ENCODE measurements around the gene OR2T2. TPM values are rescaled to one million over a fixed set of nuclear protein-coding genes. Genes with fewer than 3 reads are reported as not detected.
"Not testable (repeated sequence)": the region's sequence is repeated elsewhere in the genome, so short reads cannot be mapped to it uniquely, and the experiment has no call there.

Gene OR2T2
- total RNA-seq, 3 donors from 2014 or later (not counting 1 experiment from before 2014, with no cell fraction given), result not detected

DNA sequence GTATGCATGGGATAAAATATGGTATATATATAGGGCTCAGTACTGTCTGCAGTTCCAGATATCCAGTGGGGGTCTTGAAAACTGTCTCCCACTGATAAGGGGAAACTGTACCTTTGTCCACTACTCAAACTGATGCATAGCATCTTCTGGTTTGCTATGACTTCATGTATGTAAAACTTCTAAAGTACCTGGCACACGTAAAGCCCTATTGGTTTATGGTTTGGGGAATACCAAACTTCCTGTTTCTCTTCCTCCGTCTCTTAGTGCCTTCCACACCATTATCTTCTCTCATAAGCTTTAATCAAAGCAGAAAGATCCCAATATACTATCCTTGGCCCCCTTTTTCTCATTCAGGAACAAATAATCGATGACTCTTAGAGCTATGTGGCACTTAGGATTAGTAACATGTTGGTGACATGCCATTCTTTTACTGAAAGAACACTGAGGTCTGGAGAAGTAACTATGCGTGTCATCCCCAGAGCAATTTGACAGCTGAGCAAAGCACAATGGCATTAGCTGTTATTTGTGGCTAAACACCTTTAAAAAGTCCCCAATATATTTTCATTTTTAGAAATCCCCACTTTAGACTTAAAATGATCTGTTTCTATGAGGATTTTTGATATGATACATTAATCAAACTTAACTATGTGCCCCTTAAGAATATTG is 3.1 kb downstream of the OR2T2 start:
- H3K9me3 ChIP-seq (ENCODE audit: control insufficient read depth, insufficient read depth, low read length); H3K4me1 ChIP-seq (ENCODE audit: control insufficient read depth, insufficient read depth, low read length); H3K4me3 Mint-ChIP-seq; H3K27me3 Mint-ChIP-seq (ENCODE audit: low read depth in 2 of 2); ATAC-seq; H3K27ac Mint-ChIP-seq; intact Hi-C loops (cut with micrococcal nuclease); DNase-seq; H3K36me3 ChIP-seq (ENCODE audit: control insufficient read depth, insufficient read depth, low read length); H3K27me3 ChIP-seq (ENCODE audit: control insufficient read depth, insufficient read depth, low read length); H3K4me1 Mint-ChIP-seq; H3K4me3 ChIP-seq (ENCODE audit: low read length); H3K27ac ChIP-seq (ENCODE audit: low read length); H3K36me3 Mint-ChIP-seq; H3K9me3 Mint-ChIP-seq: not testable (repeated sequence)
- WGBS (ENCODE audit: insufficient coverage), result no CpG with 5 or more reads among the region's 4 CpGs

DNA sequence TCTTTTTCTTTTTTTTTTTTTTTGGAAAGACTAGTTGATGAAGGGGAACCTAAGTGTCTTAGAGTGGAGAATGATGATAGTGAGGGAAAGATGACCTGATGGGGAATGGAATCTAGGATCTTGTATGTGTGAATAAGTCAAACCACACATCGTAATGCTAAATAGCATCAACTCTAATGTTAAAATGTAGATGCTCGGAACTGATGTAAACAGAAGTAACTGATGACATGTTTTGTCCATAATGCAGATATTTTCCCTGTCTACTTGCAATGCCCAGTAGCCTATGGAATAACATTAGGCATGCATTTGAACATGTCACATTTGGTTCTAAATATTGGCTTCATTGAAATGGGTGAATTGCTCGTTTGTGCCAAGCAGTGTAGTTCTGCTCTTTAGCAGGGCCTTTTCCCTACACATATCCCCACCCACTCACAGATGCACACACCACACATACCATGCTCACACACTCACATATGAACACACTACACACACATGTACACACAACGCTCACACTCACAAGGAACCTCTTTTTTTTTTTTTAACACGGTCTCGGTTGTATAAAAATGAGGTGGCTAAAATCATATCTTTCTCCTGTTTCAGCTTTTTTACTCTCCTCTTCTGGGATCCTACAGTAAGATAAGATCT is 4.5 kb downstream of the OR2T2 start:
- H3K9me3 ChIP-seq (ENCODE audit: control insufficient read depth, insufficient read depth, low read length); H3K36me3 ChIP-seq (ENCODE audit: control insufficient read depth, insufficient read depth, low read length); H3K9me3 Mint-ChIP-seq; H3K27me3 ChIP-seq (ENCODE audit: control insufficient read depth, insufficient read depth, low read length); H3K4me3 ChIP-seq (ENCODE audit: low read length); DNase-seq; H3K36me3 Mint-ChIP-seq; intact Hi-C loops (cut with micrococcal nuclease); ATAC-seq; H3K27me3 Mint-ChIP-seq (ENCODE audit: low read depth in 2 of 2); H3K4me1 ChIP-seq (ENCODE audit: control insufficient read depth, insufficient read depth, low read length); H3K27ac ChIP-seq (ENCODE audit: low read length); H3K4me1 Mint-ChIP-seq; H3K4me3 Mint-ChIP-seq; H3K27ac Mint-ChIP-seq: not testable (repeated sequence)
- WGBS (ENCODE audit: insufficient coverage), result no CpG with 5 or more reads among the region's 6 CpGs

GRCh38 chr1:248450466-248451145 is 5.2 kb downstream of the OR2T2 start:
- H3K9me3 ChIP-seq (ENCODE audit: control insufficient read depth, insufficient read depth, low read length); H3K4me3 Mint-ChIP-seq; H3K9me3 Mint-ChIP-seq; H3K27me3 ChIP-seq (ENCODE audit: control insufficient read depth, insufficient read depth, low read length); H3K27me3 Mint-ChIP-seq (ENCODE audit: low read depth in 2 of 2); intact Hi-C loops (cut with micrococcal nuclease); H3K36me3 ChIP-seq (ENCODE audit: control insufficient read depth, insufficient read depth, low read length); ATAC-seq; H3K27ac ChIP-seq (ENCODE audit: low read length); H3K4me3 ChIP-seq (ENCODE audit: low read length); H3K4me1 ChIP-seq (ENCODE audit: control insufficient read depth, insufficient read depth, low read length); H3K4me1 Mint-ChIP-seq; H3K36me3 Mint-ChIP-seq; DNase-seq; H3K27ac Mint-ChIP-seq: not testable (repeated sequence)
- no CpG with 5 or more reads among the region's 5 CpGs for WGBS (ENCODE audit: insufficient coverage)

- H3K27ac ChIP-seq (ENCODE audit: low read length); H3K9me3 Mint-ChIP-seq; H3K27ac Mint-ChIP-seq; DNase-seq; H3K27me3 Mint-ChIP-seq (ENCODE audit: low read depth in 2 of 2); H3K27me3 ChIP-seq (ENCODE audit: control insufficient read depth, insufficient read depth, low read length); H3K4me1 Mint-ChIP-seq; H3K36me3 ChIP-seq (ENCODE audit: control insufficient read depth, insufficient read depth, low read length); H3K4me3 Mint-ChIP-seq; ATAC-seq; H3K36me3 Mint-ChIP-seq; H3K4me1 ChIP-seq (ENCODE audit: control insufficient read depth, insufficient read depth, low read length); intact Hi-C loops (cut with micrococcal nuclease); H3K9me3 ChIP-seq (ENCODE audit: control insufficient read depth, insufficient read depth, low read length); H3K4me3 ChIP-seq (ENCODE audit: low read length): not testable (repeated sequence)
- WGBS (ENCODE audit: insufficient coverage), result 85% methylated on average over 3 of the region's 7 CpGs
Observed at GRCh38 chr1:248453619-248454018, 8.2 kb downstream of the OR2T2 start.

DNA sequence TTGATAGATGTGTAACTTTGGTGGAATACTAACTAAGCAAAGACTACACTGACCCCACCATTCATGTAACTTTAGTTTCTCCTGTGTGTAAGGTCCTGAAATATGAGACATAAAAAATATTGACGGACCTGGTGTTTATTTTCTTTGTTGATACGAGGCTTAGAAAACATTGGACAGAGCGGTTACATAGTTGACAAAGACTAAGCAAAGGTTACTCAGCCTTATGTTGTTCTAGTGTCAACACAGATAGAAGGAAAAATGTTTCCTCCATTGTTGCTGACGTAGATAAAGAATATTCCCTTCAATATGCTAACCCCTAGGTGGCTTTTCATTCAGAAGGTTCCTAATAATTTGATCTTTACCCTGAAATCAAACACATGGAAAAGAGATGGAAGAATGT is 9.6 kb downstream of the OR2T2 start:
- DNase-seq; H3K4me3 Mint-ChIP-seq; H3K27ac ChIP-seq (ENCODE audit: low read length); H3K4me3 ChIP-seq (ENCODE audit: low read length); H3K27me3 ChIP-seq (ENCODE audit: control insufficient read depth, insufficient read depth, low read length); H3K9me3 ChIP-seq (ENCODE audit: control insufficient read depth, insufficient read depth, low read length); H3K4me1 Mint-ChIP-seq; intact Hi-C loops (cut with micrococcal nuclease); H3K27me3 Mint-ChIP-seq (ENCODE audit: low read depth in 2 of 2); H3K36me3 ChIP-seq (ENCODE audit: control insufficient read depth, insufficient read depth, low read length); H3K4me1 ChIP-seq (ENCODE audit: control insufficient read depth, insufficient read depth, low read length); ATAC-seq; H3K36me3 Mint-ChIP-seq; H3K27ac Mint-ChIP-seq; H3K9me3 Mint-ChIP-seq: not testable (repeated sequence)
- no CpG with 5 or more reads among the region's 4 CpGs for WGBS (ENCODE audit: insufficient coverage)

- H3K9me3 Mint-ChIP-seq, result not testable (repeated sequence)
- no CpG with 5 or more reads among the region's 2 CpGs for WGBS (ENCODE audit: insufficient coverage)
Observed at GRCh38 chr1:248456635-248457034, 11.2 kb downstream of the OR2T2 start.

DNA sequence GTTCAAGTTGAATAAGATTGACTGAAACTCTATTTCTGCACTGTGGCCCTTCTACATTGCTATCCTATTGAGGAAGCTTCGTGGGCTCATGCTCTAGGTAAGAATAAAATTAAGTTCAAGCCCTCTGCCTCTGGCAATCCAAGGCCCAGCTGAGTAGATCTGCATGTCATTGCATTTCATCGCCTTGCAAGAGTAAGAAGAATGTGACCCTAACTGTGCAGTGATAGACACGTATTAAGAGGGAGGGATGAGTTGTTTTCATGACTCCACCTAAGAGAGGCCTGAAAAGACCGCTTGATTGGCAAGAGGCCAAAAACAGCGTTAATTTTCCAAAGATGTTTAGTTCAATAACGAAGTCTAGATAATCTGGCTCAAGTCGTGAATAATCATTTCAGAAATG is 13.7 kb downstream of the OR2T2 start:
- H3K4me3 Mint-ChIP-seq; H3K36me3 Mint-ChIP-seq; H3K4me1 ChIP-seq (ENCODE audit: control insufficient read depth, insufficient read depth, low read length); H3K27ac ChIP-seq (ENCODE audit: low read length); H3K4me1 Mint-ChIP-seq; ATAC-seq; H3K9me3 Mint-ChIP-seq; H3K27ac Mint-ChIP-seq; H3K4me3 ChIP-seq (ENCODE audit: low read length); intact Hi-C loops (cut with micrococcal nuclease); H3K27me3 ChIP-seq (ENCODE audit: control insufficient read depth, insufficient read depth, low read length); DNase-seq; H3K9me3 ChIP-seq (ENCODE audit: control insufficient read depth, insufficient read depth, low read length); H3K36me3 ChIP-seq (ENCODE audit: control insufficient read depth, insufficient read depth, low read length): not testable (repeated sequence)
- peaks cover 5 to 20% of the 10 kb centered on the region in 2 donors for H3K27me3 Mint-ChIP-seq (ENCODE audit: low read depth in 2 of 2)
- WGBS (ENCODE audit: insufficient coverage), result 60% methylated on average over 5 of the region's 7 CpGs

More at GRCh38 chr1:248456635-248457034, 11.2 kb downstream of the OR2T2 start:
- H3K36me3 ChIP-seq (ENCODE audit: control insufficient read depth, insufficient read depth, low read length); H3K36me3 Mint-ChIP-seq; H3K27me3 ChIP-seq (ENCODE audit: control insufficient read depth, insufficient read depth, low read length); H3K27me3 Mint-ChIP-seq (ENCODE audit: low read depth in 2 of 2); H3K4me3 Mint-ChIP-seq; H3K4me3 ChIP-seq (ENCODE audit: low read length); DNase-seq; H3K27ac ChIP-seq (ENCODE audit: low read length); intact Hi-C loops (cut with micrococcal nuclease); H3K4me1 ChIP-seq (ENCODE audit: control insufficient read depth, insufficient read depth, low read length); H3K9me3 ChIP-seq (ENCODE audit: control insufficient read depth, insufficient read depth, low read length); ATAC-seq; H3K4me1 Mint-ChIP-seq; H3K27ac Mint-ChIP-seq: not testable (repeated sequence)

Data from natural killer cell (primary cell).